NB4 (cell line): ENCODE data around the gene FCRL4.
"Not testable (repeated sequence)": the region's sequence is repeated elsewhere in the genome, so short reads cannot be mapped to it uniquely, and the experiment has no call there.

Experiments used
- CTCF ChIP-seq: IDR thresholded peaks from one replicate; pipeline ENCODE4 v1.5.1; 2012; ENCODE audit warnings: low read depth, low read length
- MYC ChIP-seq: IDR thresholded peaks from 2 replicates; pipeline ENCODE4 v1.6.1; 2011; ENCODE audit warnings: low read depth, low read length

GRCh38 chr1:157548081-157548480 is 49.8 kb downstream of the FCRL4 start:
- not testable (repeated sequence) for TF ChIP-seq MYC, CTCF
